HUDEP-2 (cell line): ENCODE measurements around the gene TFAP2C.

Experiments used
- DNase-seq, 76 experiments: peaks; one replicate each; lab custom pipeline; 2025; ENCODE audit not compliant: unreplicated experiment in 76 of 76; lab: John Stamatoyannopoulos, UW

The TFAP2C gene

DNA sequence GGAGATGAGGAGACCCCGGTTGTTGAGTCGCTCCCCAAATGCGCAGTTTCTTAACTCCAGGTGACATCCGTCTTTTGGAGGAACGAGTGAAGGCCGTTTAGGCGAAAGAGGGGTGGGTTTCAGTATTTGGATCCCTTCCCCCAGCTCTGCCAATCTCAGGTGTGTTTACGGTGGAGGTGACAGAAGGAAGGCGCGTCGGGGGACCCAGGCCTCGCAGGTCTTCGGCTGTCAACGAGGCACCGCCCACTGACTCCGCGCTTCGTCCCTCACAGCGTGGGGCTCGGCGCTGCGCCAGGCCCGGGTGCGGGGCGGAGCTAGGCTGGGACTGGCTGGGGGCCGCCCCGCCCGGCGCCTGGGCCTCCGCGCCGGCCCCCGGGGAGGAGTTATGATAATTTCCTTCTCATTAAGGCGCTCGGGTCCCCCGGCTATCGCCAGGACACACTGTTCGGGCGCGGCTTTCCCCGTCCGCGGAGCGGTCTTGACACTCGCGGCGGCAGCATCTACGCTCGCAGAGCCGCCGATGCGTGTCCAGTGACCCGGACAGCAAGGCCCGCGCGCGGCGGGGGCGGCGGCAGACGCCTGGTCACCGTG lies at the start of gene TFAP2C:
TFAP2C (plus strand) TSS at position 434 of the 591 bp plus-strand sequence. CDS start 239 bp downstream, outside the sequence.
- peak in 73 of 76 experiments; percentile 7 to 89 (median 69) for DNase-seq

DNA sequence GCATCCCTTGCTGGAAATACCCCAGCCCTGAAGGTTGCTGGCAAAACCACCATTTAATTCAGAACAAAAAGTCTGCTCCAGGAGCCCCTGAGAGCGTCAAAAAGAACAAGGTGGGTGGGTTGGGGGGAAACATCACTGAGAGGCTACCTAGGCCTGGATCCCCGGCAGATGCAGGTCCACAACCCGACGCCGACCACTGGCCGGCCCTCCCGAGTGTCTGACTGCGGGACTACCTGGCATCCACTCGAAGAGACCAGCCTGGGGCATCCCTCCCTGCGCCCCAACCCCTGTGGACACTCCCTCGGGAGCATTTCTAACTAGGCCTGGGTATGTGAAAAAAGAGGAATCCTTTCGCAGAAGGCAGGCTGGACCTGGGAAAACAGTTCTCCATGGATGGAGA lies 48.9 kb upstream of the TFAP2C start:
- no peak for DNase-seq

DNA sequence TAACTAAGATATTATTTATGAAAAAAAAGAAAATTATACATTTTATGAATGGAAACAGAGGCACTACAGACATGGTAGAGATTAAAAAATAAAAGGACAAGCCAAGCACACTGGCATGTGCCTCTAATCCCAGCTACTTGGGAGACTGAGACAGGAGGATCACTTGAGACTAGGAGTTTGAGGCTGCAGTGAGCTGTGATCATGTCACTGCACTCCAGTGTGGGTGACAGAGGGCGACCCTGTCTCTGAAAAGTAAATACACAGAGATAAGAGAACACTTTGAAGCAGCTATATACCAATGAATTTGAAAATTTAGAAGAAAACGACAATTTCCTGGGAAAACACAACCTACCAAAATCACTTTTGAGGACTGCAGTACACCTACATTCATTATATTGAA lies 47.4 kb upstream of the TFAP2C start:
- no peak for DNase-seq

DNA sequence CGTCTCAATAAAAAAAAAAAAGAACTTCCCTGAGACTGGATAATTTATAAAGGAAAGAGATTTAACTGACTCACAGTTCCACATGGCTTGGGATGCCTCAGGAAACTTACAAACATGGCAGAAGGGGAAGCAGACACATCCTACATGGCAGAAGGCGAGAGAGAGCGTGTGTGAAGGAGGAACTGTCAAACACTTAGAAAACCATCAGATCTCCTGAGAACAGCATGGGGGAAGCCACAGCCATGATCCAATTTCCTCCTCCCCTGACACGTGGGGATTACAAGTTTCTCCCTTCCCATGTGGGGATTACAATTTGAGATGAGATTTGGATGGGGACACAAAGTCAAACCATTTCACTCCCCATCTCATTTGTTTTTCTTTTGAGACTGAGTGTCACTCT lies 46.6 kb upstream of the TFAP2C start:
- DNase-seq: no peak

DNA sequence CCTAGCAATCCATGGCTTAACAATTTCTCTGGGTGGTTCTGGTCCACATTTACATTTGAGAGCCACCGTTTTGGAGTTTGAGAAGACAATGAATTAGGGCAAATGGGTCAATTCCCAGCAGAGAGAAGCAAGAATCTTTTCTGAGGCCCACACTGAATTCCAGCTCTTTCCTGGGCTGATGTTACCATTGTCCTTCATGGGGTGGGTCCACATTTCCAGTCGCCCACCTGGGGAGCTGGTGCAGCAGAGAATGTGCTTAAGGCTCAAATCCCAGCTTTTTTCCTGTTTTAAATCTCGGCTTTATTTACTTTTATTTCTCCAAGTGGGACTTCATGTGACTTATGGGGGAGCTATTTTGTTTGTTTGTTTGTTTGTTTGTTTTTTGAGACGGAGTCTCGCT lies 44.2 kb upstream of the TFAP2C start:
- no peak for DNase-seq

DNA sequence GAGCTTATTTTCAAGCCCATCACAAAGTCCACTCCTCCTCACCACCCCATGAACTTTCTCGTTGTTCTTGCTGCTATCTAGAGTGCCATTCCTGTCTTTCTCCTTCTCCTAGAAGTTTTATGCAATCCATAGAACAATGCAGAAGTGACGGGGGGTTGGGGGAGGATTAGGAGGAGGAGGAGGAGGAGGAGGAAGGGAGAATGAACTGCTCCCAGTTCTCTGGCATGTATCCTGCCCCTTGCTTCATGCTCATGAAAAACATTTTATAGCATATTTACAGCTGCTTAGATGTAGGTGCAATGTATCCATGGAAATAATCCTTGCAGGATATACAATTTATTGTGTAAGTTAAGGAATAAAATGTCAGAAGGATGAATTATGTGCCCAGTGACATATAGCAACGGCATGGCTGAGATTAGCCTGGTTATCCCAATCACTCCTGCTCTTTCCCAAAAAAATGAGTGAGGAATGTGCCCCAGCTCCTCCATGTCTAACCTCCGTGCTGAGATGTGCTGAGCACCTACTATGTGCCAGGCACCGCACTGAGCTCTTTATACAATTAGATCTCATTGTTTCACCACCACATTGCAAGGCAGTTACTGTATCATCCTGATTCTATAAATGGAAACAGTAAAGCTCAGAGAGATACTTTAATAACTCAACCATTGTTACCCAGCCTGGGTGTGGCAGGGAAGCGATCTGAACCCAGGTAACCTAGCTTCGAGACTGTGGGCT lies 41.6 kb upstream of the TFAP2C start:
- DNase-seq: no peak

DNA sequence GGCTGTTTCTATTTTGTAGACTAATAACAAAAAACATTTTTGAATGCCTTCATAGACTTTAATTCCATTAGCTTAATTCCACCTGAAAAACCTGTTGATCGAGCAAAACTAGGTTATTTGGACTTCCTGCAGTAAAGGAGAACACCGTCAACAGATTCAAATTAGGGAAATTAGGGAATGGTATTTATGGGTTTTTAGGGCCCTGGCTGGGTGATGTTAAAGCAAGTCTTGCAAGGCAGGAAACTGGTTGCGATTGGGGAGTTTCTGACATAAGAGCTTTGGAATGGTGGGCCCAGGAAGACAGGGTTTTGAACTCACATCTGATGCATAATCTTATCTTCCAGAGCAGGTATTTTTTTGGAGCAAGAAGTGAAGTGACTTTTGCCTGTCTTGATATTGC lies 40.1 kb upstream of the TFAP2C start:
- DNase-seq: no peak

DNA sequence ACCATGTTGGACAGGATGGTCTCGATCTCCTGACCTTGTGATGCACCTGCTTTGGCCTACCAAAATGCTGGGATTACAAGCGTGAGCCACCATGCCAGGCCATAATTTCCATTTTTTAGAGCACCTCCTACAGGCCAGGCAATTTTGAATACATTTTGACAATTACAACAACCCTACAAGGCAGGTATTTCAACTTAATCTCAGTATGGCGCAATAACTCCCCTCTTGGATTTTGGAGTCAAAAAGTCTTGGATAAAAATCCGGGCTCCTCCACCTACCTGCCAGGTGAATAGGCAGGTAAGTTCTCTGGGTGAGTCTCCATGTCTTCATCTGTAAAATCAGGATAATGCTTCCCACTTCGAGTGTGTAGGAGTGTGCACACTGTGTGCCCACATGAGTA lies 39.5 kb upstream of the TFAP2C start:
- DNase-seq: no peak

DNA sequence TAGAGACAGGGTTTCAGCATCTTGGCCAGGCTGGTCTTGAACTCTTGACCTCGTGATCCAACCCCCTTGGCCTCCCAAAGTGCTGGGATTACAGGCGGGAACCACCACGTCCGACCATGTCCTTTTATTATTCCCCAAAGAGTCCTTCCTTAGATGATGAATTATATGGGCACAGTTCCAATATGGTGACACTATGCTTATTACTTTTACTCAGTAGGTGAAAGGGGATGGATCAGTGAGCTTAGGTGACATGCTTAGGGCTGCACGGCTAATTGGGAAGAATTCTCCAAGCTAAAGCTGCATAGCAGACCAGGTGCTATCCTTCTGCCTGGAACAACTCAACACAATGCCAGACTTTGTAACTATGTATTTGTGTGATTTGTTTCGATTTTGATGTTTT lies 38.2 kb upstream of the TFAP2C start:
- DNase-seq: no peak

DNA sequence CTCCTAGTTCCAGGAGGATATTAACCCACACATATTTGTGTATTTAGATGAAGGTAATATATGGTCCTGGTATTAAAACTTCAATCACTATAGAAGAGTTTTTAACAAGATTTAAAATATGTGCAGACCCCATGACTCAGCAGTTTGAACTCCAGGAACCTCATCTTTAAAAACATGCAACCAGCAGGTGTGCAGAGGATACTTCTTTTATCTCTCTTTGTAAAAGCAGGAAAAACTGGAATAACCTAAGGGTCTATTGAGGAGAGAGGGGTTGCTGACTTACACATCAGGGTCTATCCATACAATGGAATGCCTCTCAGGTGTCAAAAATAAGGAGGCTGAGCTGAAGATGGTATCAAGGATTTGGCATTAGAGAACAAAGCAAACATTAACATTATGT lies 36.9 kb upstream of the TFAP2C start:
- no peak for DNase-seq

DNA sequence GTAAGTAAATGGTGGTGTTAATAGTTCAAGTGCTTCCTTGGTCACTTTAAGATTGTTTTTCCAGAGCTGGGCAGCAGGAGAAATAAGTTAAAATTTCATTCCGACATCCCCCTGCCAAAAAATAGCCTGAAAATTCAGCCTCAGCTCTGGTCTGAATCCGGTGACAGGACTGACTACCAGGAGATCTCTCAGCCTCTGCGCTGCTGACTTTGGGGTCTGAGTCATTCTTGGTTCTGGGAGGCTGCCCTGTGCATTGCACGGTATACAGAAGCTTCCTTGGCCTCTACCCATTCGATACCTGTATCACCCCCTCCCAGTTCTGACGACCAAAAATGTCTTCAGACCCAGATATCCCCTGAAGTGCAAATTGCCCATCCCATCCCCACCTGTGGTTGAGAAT lies 36.3 kb upstream of the TFAP2C start:
- no peak for DNase-seq

DNA sequence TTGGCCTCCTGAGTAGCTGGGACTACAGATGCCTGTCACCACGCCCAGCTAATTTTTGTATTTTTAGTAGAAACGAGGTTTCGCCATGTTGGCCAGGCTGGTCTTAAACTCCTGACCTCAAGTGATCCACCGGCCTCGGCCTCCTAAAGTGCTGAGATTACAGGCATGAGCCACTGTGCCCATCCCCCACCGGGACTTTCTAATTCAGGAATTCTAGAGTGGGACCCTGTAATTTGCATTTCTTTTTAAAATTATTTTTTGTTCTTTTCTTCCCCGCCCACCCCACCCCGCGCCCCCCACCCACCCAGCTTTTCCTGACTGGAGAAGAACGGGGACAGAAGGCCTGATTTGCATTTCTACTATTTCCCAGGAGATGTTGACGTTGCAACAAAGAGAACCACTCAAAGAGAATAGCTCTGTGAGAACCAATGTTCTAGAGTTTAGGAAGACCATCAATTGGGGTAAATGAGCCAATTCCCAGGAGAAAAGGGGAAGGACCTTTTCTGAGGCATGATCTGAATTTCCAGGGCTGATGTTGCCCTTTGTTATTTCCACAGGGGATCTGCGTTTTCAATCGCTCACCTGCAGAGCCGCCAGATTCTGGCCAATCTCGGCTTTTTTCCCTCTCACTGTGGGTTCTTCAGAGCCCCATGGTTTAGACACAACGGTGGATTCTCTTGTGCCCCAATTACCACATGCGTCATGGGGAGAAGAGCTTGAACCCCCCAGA lies 33.2 kb upstream of the TFAP2C start:
- DNase-seq: no peak

DNA sequence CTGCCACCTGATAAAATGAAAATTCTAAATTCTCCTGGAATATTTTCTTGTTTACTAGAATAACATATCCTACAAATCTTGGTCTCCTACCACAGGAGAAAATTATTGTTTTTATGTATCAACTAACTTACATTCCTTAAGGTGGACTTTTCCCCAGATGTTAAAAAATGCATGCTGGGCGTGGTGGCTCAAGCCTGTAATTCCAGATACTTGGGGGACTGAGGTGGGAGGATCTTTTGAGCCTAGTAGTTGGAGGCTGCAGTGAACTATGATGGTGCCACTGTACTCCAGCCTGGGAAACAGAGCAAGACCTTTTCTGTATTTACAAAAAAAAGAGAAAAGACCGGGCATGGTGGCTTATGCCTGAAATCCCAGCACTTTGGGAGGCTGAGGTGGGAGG lies 27.9 kb upstream of the TFAP2C start:
- no peak for DNase-seq

DNA sequence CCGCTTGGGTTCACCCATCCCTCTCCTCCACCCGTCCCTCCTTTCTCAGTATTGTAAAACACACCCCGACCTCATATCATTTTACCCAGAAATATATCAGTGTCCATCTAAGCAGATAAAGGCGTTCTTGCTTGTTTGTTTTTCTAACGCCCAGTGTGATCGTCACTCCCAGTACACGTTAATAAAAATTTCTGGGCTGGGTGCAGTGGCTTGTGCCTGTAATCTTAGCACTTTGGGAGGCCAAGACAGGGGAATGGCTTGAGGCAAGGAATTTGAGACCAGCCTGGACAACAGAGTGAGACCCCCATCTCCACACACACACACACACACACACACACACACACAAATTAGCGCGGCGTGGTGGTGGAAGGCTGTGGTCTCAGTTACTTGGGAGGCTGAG lies 24.4 kb upstream of the TFAP2C start:
- peak in 12 of 76 experiments; percentile 14 to 42 (median 24) for DNase-seq

DNA sequence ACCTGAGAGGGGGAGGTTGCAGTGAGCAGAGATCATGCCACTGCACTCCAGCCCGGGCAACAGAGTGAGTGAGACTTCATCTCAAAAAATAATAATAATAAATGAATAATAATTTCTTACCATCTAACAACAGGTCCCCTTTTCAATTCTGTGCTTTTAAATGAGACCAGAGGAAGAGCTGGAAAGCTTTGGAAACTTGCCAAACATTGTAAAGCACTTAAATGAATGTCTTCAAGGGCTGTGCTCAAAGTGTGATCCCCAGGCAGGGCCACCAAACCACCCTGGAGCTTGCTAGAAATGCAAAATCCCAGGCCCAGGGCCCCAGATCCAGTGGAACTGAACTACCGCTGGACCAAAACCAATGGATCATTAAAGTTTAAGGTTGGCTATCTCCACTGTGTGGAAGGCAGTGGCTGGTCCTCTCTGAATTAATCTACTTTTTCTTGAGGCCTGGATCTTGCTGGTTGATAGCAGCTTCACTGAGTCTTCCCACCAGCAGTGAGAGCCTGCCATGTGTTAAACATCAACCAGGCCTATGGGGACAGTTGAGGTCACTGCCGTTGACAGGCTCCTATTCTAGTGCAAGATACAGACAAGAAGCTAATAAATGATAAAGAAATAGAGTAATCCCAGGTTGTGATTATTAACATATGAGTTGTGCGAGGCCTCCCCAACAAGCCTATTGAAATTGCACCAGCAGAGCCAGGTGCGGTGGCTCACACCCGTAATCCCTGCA lies 23.7 kb upstream of the TFAP2C start:
- peak in 1 of 76 experiments; percentile 7 for DNase-seq

DNA sequence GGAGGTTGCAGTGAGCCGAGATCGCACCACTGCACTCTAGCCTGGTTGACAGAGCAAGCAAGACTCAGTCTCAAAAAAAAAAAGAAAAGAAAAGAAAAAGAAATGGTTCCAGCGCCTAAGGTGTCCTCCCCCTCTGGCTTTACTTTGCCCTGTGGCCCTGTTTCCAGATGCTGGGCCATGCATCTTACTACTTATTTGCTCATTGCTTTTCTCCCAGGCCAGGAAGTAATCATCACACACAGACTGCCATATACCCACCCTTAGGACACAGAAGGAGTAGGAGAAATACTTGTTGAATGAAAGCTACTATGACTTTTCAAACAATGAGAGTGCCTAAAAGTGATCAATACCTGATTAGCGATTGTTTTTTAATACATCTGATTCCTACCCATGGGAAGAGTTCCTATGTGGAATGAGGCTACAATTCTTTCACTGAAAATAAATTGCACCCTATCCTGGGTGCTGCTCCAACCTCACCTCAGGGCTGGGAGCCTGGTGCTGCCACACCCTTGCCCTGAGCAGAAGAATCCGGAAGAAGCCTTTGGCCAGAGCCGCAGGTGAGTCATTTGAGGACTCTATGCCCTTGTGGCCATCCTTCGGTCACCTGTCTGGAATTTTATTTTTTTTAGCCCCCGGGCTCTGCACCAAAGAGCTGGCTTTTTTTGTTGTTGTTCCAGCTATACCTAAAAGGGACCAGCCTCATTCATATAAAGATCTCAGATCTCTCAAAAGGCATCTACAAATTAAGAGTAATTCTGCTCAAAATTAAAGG lies 22.7 kb upstream of the TFAP2C start:
- DNase-seq: no peak

DNA sequence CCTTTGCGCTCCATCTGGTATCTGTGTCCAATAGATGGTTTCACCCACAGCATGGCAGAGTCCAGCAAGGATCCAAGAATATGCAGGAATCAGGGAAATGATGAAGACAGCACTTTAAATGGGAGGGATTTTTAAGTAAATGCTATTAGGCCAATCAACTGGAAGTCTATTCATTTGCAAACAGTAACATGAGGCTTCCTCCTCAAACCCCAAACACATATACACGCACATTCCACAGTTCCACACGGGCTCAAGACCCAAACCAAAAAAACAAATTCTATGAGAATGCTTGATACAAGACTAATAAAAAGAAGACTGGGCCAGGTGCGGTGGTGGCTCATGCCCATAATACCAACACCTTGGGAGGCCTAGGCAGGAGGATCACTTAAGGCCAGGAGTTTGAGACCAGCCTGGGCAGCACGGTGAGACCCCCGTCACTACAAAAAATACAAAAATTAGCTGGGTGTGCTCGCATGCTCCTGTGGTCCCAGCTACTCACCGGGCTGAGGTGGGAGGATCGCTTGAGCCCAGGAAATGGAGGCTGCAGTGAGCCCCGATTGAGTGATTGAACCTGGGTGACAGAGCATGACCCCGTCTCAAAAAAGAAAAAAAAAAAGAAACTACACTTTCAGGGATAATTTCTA lies 21.9 kb upstream of the TFAP2C start:
- DNase-seq: no peak

DNA sequence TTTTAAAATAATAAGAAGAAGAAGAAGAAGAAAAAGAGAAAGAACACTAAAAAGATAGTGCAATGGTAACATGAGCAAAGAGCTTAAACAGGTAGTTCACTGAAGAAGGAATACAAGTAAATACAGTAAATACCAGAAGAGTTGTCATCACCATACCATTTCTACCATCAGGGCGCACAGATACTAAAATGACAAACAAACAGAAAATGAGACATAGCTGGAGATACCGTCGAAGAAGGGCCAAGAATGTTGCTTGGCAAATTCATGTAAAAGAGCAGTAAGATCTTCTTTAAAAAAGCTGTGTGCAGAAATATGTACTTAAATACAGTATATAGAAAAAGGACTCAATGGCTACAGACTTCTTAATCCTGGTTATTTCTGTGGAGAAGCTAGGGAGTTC lies 20.7 kb upstream of the TFAP2C start:
- no peak for DNase-seq

DNA sequence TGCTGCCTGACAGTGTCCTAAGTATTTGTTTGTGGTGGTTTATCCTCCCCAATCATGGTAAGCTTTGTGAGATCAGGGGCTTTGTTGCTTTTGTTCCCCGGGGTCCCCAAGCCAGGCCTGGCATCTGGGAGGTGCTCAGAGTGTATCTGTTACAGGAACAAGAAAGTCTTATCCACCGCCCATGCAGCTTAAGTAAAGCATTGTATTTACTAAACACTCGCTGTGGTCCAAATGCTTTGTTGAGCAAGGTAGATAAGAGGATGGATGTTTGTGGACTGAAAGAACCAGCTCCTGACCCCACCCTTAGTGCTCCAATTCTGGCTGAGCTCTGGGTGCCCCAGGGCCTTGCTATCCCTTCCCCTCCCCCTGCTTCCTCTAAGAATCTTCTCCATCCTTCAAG lies 19.8 kb upstream of the TFAP2C start:
- peak in 2 of 76 experiments; percentile 1 to 11 for DNase-seq

DNA sequence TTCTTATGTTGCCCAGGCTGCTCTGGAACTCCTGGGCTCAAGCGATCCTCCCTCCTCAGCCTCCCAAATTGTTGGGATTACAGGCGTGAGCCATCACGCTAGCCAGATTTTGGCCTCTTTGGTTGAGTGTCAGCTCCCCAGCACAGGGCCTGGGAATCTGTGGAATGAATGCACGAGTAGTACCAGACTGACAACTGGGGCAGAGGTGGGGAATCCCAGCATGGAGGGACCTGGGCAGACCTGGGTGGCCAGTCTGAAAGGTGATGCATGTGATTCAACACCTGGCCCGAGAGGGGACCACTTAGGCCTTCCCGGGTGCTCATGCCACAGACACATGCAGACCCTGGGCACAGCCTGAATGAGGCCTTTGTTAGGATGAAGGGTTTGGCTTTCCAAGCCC lies 19.0 kb upstream of the TFAP2C start:
- no peak for DNase-seq
